Activated T-helper 17 cell treated with anti-CD3 and anti-CD28 coated beads, Interleukin-2, amount 50 U/mL, for 72 hours (primary cell): ENCODE results near the gene LGR4. TPM values are rescaled to one million over a fixed set of nuclear protein-coding genes. Genes with fewer than 3 reads are reported as not detected.
"Not testable (repeated sequence)": the region's sequence is repeated elsewhere in the genome, so short reads cannot be mapped to it uniquely, and the experiment has no call there.

ENCODE experiments used
- ATAC-seq: fragments of 150-1000 bp; cut with Tn5 transposase; replicated peaks from 2 replicates; pipeline ENCODE4 v1.10.0; 2021; ENCODE audit warnings: mild to moderate bottlenecking, moderate library complexity
- H3K27ac Mint-ChIP-seq: one replicate; pipeline ENCODE4 v1.8.0; 2022; ENCODE audit warnings: mixed read lengths
- H3K27me3 Mint-ChIP-seq: one replicate; pipeline ENCODE4 v1.8.0; 2022; ENCODE audit warnings: mixed read lengths
- H3K36me3 Mint-ChIP-seq: one replicate; pipeline ENCODE4 v1.8.0; 2022; ENCODE audit warnings: low read depth, mild to moderate bottlenecking, mixed read lengths
- H3K4me1 Mint-ChIP-seq: one replicate; pipeline ENCODE4 v1.8.0; 2022; ENCODE audit warnings: mixed read lengths
- H3K4me3 Mint-ChIP-seq: one replicate; pipeline ENCODE4 v1.8.0; 2022; ENCODE audit warnings: mild to moderate bottlenecking, mixed read lengths
- H3K9me3 Mint-ChIP-seq: one replicate; pipeline ENCODE4 v1.8.0; 2022; ENCODE audit warnings: mixed read lengths
- total RNA-seq, 2 donors: library from RNA; stranded (reverse); gene quantifications; one replicate each; pipeline ENCODE4 v1.2.3, GENCODE V29; 2022

LGR4 gene
- total RNA-seq: 1 to 10 TPM in 1 of 2 donors, under 1 TPM in 1; 0.24 to 1.4 TPM

- Mint-ChIP-seq H3K4me1 (peaks cover 5% of the 10 kb centered on the region), H3K27ac (peak within 1 kb of the TSS; percentile 32), H3K4me3 (peak within 1 kb of the TSS; percentile 89), H3K27me3 (peaks cover 10% of the 10 kb centered on the region), H3K9me3 (no peaks in the 10 kb centered on the region), H3K36me3 (no peaks in the 10 kb centered on the region)
- peak; percentile 83 for ATAC-seq
Observed at GRCh38 chr11:27472398-27473016, at the start of gene LGR4. TSS of gene LGR4 (minus strand) at chr11:27472790. CDS start at chr11:27472302, 488 bp downstream.

- Mint-ChIP-seq H3K4me3 (no peak overlapping the region), H3K4me1 (no peaks in the 10 kb centered on the region), H3K27ac (no peak overlapping the region), H3K36me3 (no peaks in the 10 kb centered on the region), H3K27me3 (no peaks in the 10 kb centered on the region), H3K9me3 (no peaks in the 10 kb centered on the region)
- ATAC-seq: no peak
Observed at GRCh38 chr11:27520226-27520625, 47.6 kb upstream of the LGR4 start.

GRCh38 chr11:27518518-27518917 lies 45.9 kb upstream of the LGR4 start:
- no peaks in the 10 kb centered on the region for H3K27me3 Mint-ChIP-seq
- no peaks in the 10 kb centered on the region for H3K4me1 Mint-ChIP-seq
- H3K36me3 Mint-ChIP-seq: no peaks in the 10 kb centered on the region
- H3K9me3 Mint-ChIP-seq: no peaks in the 10 kb centered on the region
- no peak overlapping the region for H3K4me3 Mint-ChIP-seq
- no peak for ATAC-seq
- H3K27ac Mint-ChIP-seq: no peak overlapping the region

GRCh38 chr11:27517490-27517889 lies 44.9 kb upstream of the LGR4 start:
- H3K36me3 Mint-ChIP-seq, H3K4me1 Mint-ChIP-seq, H3K27ac Mint-ChIP-seq, H3K27me3 Mint-ChIP-seq, ATAC-seq, H3K9me3 Mint-ChIP-seq, H3K4me3 Mint-ChIP-seq: not testable (repeated sequence)

GRCh38 chr11:27514558-27514957 lies 42.0 kb upstream of the LGR4 start:
- Mint-ChIP-seq H3K4me3 (no peak overlapping the region), H3K27ac (no peak overlapping the region), H3K4me1 (no peaks in the 10 kb centered on the region), H3K9me3 (no peaks in the 10 kb centered on the region), H3K27me3 (no peaks in the 10 kb centered on the region), H3K36me3 (no peaks in the 10 kb centered on the region)
- ATAC-seq: no peak

GRCh38 chr11:27514076-27514475 lies 41.5 kb upstream of the LGR4 start:
- Mint-ChIP-seq H3K4me1 (no peaks in the 10 kb centered on the region), H3K9me3 (no peaks in the 10 kb centered on the region), H3K27me3 (no peaks in the 10 kb centered on the region), H3K27ac (no peak overlapping the region), H3K4me3 (no peak overlapping the region), H3K36me3 (peaks cover 4% of the 10 kb centered on the region)
- ATAC-seq: no peak

- no peak for ATAC-seq
- Mint-ChIP-seq H3K4me1 (peaks cover 4% of the 10 kb centered on the region), H3K4me3 (no peak overlapping the region)
Observed at GRCh38 chr11:27513389-27513788, 40.8 kb upstream of the LGR4 start.

GRCh38 chr11:27512238-27512637 lies 39.6 kb upstream of the LGR4 start:
- H3K36me3 Mint-ChIP-seq: peaks cover 4% of the 10 kb centered on the region
- H3K9me3 Mint-ChIP-seq: no peaks in the 10 kb centered on the region
- peaks cover 14% of the 10 kb centered on the region for H3K4me1 Mint-ChIP-seq
- no peak overlapping the region for H3K27ac Mint-ChIP-seq
- no peak overlapping the region for H3K4me3 Mint-ChIP-seq
- no peaks in the 10 kb centered on the region for H3K27me3 Mint-ChIP-seq
- ATAC-seq: no peak

More at GRCh38 chr11:27513389-27513788, 40.8 kb upstream of the LGR4 start:
- H3K9me3 Mint-ChIP-seq: no peaks in the 10 kb centered on the region
- H3K36me3 Mint-ChIP-seq: peaks cover 4% of the 10 kb centered on the region
- no peak overlapping the region for H3K27ac Mint-ChIP-seq
- H3K27me3 Mint-ChIP-seq: no peaks in the 10 kb centered on the region

GRCh38 chr11:27509908-27510307 lies 37.3 kb upstream of the LGR4 start:
- Mint-ChIP-seq H3K27me3 (no peaks in the 10 kb centered on the region), H3K36me3 (peaks cover 4% of the 10 kb centered on the region), H3K4me1 (peaks cover 14% of the 10 kb centered on the region), H3K4me3 (no peak overlapping the region), H3K27ac (no peak overlapping the region), H3K9me3 (no peaks in the 10 kb centered on the region)
- ATAC-seq: no peak

GRCh38 chr11:27507557-27508322 lies 35.1 kb upstream of the LGR4 start:
- peak overlapping the region; percentile 84 for H3K4me3 Mint-ChIP-seq
- H3K4me1 Mint-ChIP-seq: peaks cover 19% of the 10 kb centered on the region
- peak overlapping the region; percentile 88 for H3K27ac Mint-ChIP-seq
- no peaks in the 10 kb centered on the region for H3K9me3 Mint-ChIP-seq
- H3K27me3 Mint-ChIP-seq: no peaks in the 10 kb centered on the region
- ATAC-seq: no peak
- peaks cover 10% of the 10 kb centered on the region for H3K36me3 Mint-ChIP-seq

GRCh38 chr11:27506200-27507182 lies 33.9 kb upstream of the LGR4 start, which contains the start of gene LIN7C:
TSS of gene LIN7C (minus strand) at chr11:27506769. CDS start at chr11:27506752, 17 bp downstream.
- Mint-ChIP-seq H3K36me3 (peaks cover 23% of the 10 kb centered on the region), H3K4me3 (peak within 1 kb of the TSS; percentile 84), H3K27me3 (no peaks in the 10 kb centered on the region), H3K4me1 (peaks cover 19% of the 10 kb centered on the region), H3K27ac (peak within 1 kb of the TSS; percentile 88), H3K9me3 (no peaks in the 10 kb centered on the region)
- peak; percentile 97 for ATAC-seq

GRCh38 chr11:27505781-27506180 lies 33.2 kb upstream of the LGR4 start:
- Mint-ChIP-seq H3K36me3 (peaks cover 30% of the 10 kb centered on the region), H3K4me3 (peak overlapping the region; percentile 84), H3K27ac (peak overlapping the region; percentile 88), H3K27me3 (no peaks in the 10 kb centered on the region), H3K9me3 (no peaks in the 10 kb centered on the region), H3K4me1 (peaks cover 19% of the 10 kb centered on the region)
- ATAC-seq: no peak

- H3K36me3 Mint-ChIP-seq: peaks cover 43% of the 10 kb centered on the region
- no peaks in the 10 kb centered on the region for H3K27me3 Mint-ChIP-seq
- H3K27ac Mint-ChIP-seq: peak overlapping the region; percentile 67
- peak overlapping the region; percentile 84 for H3K4me3 Mint-ChIP-seq
- no peak for ATAC-seq
- no peaks in the 10 kb centered on the region for H3K9me3 Mint-ChIP-seq
- H3K4me1 Mint-ChIP-seq: peaks cover 21% of the 10 kb centered on the region
Observed at GRCh38 chr11:27504205-27504604, 31.6 kb upstream of the LGR4 start.

- H3K36me3 Mint-ChIP-seq: peaks cover 71% of the 10 kb centered on the region
- H3K27me3 Mint-ChIP-seq: no peaks in the 10 kb centered on the region
- H3K9me3 Mint-ChIP-seq: no peaks in the 10 kb centered on the region
- H3K4me3 Mint-ChIP-seq: no peak overlapping the region
- peaks cover 10% of the 10 kb centered on the region for H3K4me1 Mint-ChIP-seq
- no peak overlapping the region for H3K27ac Mint-ChIP-seq
- ATAC-seq: no peak
Observed at GRCh38 chr11:27501100-27501499, 28.5 kb upstream of the LGR4 start.
